GM12874 (cell line): ENCODE data around the gene MAP3K5.

ENCODE experiments used
- TF ChIP-seq, protein P1 (sequence below): IDR thresholded peaks from 2 replicates; pipeline ENCODE4 v1.5.1; 2011; ENCODE audit warnings: low read depth, mild to moderate bottlenecking, control low read depth, low read length, moderate library complexity; ENCODE audit not compliant: insufficient read depth

The MAP3K5 gene

DNA sequence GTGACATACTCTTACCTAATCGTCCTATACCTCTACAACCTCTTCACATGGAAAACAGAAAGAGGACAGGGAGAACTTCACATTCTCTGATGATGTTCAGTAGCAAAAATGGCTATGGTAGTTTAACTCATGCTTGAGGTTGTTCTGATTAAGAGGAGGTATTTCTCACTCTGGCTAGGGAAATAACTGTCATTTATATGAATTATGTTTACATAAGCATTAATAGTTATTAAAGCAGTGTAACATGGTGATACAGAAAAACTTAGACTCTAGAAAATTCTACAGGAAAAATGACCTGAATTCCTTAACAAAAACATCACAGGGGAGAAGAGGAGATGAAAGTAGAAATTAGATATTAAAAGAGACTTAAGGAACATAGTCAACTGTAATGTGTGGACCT lies 57.3 kb downstream of the MAP3K5 start:
- TF ChIP-seq, protein P1, sequence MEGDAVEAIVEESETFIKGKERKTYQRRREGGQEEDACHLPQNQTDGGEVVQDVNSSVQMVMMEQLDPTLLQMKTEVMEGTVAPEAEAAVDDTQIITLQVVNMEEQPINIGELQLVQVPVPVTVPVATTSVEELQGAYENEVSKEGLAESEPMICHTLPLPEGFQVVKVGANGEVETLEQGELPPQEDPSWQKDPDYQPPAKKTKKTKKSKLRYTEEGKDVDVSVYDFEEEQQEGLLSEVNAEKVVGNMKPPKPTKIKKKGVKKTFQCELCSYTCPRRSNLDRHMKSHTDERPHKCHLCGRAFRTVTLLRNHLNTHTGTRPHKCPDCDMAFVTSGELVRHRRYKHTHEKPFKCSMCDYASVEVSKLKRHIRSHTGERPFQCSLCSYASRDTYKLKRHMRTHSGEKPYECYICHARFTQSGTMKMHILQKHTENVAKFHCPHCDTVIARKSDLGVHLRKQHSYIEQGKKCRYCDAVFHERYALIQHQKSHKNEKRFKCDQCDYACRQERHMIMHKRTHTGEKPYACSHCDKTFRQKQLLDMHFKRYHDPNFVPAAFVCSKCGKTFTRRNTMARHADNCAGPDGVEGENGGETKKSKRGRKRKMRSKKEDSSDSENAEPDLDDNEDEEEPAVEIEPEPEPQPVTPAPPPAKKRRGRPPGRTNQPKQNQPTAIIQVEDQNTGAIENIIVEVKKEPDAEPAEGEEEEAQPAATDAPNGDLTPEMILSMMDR: no peak

DNA sequence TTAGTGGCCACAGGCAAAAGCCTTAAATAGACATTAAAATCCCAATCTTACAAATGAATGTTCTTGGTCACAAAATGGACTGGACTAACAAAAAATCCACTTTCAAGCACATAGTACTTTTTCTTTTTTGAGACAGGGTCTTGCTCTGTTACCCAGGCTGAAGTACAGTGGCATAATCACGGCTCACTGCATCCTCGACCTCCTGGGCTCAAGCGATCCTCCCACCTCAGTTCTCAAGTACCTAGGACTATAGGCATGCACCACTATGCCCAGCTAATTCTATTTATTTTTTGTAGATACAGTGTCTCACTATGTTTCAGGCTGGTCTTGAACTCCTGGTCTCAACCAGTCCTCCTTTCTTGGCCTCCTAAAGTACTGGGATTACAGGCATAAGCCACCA lies 59.4 kb downstream of the MAP3K5 start:
- TF ChIP-seq, protein P1: no peak

DNA sequence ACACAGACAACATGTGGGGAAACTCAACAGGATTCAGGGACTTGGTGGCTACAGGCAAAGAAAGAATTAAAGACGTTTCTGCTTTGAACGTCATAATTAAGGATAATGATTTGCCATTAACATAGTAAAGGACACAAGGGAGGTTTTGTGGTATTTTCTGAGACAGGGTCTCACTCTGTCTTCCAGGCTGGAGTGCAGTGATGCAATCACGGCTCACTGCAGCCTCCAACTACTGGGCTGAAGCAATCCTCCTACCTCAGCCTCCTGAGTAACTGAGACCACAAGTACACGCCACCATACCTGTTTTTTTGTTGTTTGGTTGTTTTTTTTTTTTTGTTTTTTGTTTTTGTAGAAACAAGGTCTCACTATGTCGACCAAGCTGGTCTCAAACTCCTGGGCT lies 62.4 kb downstream of the MAP3K5 start:
- TF ChIP-seq, protein P1: no peak

DNA sequence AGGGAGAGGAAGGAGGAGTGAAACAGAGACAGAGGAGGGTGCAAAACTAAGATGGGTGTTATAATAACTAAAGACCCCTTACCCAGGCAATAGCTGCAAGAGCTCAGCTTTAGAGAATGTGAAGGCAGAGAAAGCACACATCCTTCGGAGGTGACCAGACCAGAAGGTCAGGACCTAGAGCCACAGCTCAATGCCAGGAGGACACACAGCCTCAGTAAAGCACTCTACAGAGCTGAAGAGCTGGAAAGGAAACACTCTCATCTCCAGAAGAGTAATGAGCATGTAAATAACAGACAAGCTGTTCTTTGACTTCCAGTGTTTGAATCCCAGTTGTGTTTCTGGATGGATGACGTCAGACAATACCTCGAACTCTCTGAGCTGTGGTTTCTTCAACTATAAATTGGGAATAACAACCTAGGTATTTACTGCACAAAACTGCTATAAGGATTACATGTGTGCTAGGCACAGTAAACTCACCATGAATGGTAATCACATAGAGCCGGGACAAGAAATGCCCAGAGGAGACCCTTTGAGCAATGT lies 63.2 kb downstream of the MAP3K5 start:
- TF ChIP-seq, protein P1: no peak

DNA sequence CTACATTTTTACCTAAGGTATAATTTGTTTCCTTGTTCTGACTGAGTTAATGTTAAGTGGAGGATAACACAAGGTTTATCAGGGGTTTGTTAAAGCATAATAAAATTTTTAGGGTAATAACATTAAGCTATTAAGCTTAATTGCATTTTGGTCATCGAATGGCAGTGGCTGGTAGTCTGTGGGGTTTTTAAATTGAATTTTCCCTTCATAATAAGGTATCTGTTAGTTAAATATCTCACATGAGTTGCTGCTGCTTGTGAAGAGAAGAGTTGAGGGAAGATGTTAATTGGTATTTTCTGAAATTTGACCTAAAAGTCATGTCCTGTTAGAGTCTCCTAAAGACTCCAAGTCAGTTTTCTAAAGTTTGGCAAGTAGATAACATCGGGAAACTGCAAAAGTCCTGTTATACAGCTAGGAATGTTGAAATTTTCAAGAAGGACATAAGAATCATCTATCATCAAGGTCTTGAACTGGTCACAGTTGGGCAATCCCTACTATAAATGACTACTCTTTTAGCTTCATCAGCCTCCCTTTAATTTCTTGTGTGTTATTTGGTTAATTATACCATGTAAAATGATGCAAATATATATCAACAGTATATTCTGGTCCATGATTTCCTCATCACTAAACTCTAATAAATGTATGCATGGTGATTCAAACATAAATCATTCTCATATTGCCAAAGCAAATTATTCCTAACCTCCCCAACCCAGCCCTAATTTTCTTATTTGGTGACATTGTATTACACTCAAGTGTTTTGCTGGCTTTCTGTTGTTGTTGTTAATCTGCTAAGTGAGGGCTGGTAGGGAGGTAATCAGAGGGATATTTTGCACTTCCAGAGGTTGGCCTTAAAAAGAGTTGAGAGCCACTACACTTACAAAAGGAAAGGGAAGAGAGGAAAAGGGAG lies 64.0 kb downstream of the MAP3K5 start:
- TF ChIP-seq, protein P1: no peak

DNA sequence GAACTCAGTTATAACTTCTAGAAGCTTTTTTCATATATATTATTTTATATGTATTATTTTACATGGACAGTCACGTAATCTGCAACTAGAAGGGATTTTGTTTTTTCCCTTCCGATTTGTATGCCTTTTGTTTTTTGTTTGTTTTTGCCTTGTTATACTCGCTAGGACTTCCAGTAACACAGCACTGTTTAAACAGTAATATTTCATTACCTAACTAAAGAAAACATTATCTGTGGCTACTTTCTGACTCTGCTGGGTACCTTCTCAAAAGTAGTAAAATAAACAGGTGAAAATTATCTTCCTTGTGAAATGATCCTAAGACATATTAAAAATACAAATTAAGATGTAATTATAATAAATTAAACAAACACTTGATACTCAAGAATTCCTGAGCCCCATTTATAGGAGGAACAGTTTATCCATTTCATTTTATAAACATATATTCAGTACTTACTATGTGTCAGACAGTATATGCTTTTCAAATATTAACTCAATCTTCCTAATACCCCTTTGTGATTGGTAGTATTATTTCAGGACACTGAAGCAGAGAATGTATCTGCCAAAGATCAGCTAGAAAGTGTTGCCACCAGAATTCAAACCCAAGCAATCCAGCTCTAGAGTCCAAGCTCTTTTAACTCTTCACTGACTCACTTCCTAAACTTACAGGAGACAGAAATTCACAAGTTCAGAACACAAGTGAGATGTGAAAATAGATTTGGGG lies 65.3 kb downstream of the MAP3K5 start:
- TF ChIP-seq, protein P1: no peak

DNA sequence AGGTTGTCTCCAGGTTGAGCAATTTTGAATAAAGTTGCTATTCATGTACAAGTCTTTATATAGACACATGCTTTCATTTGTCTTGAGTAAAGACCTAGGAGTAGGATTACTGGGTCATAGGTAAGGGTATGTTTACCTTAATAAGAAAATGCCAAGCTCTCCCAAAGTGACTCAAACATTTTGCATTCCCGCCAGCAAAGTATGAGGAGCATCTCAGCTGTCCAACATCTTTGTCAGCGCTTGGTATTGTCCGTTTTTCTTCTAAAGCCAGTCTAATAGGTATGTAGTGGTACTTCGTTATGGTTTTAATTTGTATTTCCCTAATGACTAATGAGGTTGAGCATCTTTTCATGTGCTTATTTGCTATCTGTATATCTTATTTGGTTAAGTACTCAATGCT lies 67.2 kb downstream of the MAP3K5 start:
- TF ChIP-seq, protein P1: no peak
